Thyroid gland (tissue), 4 donors: ENCODE results near the gene KRT86. TPM values are rescaled to one million over a fixed set of nuclear protein-coding genes. Genes with fewer than 3 reads are reported as not detected.

Source experiments
- DNase-seq, 2 donors: peaks; one replicate each; pipeline ENCODE4 v3.0.0-alpha.2; 2019
- H3K27ac ChIP-seq, 3 donors: fragments of 200-600 bp; sonication (generic); 1 replicate in 2 of 3; 2 replicates in 1 of 3; pipeline ENCODE4 v1.5.1; 2016 to 2019; ENCODE audit warnings: mild to moderate bottlenecking in 1 of 3, moderate library complexity in 1 of 3
- H3K27me3 ChIP-seq: fragments of 200-600 bp; sonication (generic); one replicate; pipeline ENCODE4 v1.5.1; 2019
- H3K36me3 ChIP-seq, 2 donors: fragments of 200-600 bp; sonication (generic); one replicate each; pipeline ENCODE4 v1.5.1; 2016 to 2019
- H3K4me1 ChIP-seq, 2 donors: fragments of 200-600 bp; sonication (generic); one replicate each; pipeline ENCODE4 v1.5.1; 2017 to 2019
- H3K4me3 ChIP-seq, 3 donors: fragments of 200-600 bp; sonication (generic); replicated peaks in 1 of 3; 1 replicate in 2 of 3; 2 replicates in 1 of 3; pipeline ENCODE4 v1.5.1; 2016; ENCODE audit warnings: mild to moderate bottlenecking in 1 of 3
- H3K9me3 ChIP-seq: fragments of 200-600 bp; sonication (generic); one replicate; pipeline ENCODE4 v1.5.1; 2017
- CTCF ChIP-seq, 6 experiments: fragments of 200-600 bp in 3 of 6; fragments of 450-650 bp in 3 of 6; sonication (generic) in 3 of 6; IDR thresholded peaks; one replicate each; pipeline ENCODE4 v1.5.1; 2016 to 2019; ENCODE audit warnings: antibody characterized with exemption in 6 of 6, mild to moderate bottlenecking in 2 of 6, inconsistent platforms in 1 of 6, moderate library complexity in 1 of 6
- POLR2A ChIP-seq, 2 donors: fragments of 450-650 bp; IDR thresholded peaks; one replicate each; pipeline ENCODE4 v1.6.1; 2017; ENCODE audit warnings: antibody characterized with exemption in 2 of 2, mild to moderate bottlenecking in 2 of 2, moderate library complexity in 1 of 2
- whole genome bisulfite sequencing, 2 donors: methylation state at CpG; one replicate each; pipeline ENCODE4 v1.1.5; 2017; 5-methylcytosine and 5-hydroxymethylcytosine counted together
- intact Hi-C: fragments of 100-400 bp; cut with DNase I; formaldehyde crosslinking; loops from one replicate; pipeline ENCODE4 v1.15.1; 2023
- total RNA-seq, 4 donors: library from RNA; depleted of rRNA; stranded (reverse); fragments of >200 nt; gene quantifications; one replicate each; pipeline ENCODE4 v1.2.3, GENCODE V29; 2016

The KRT86 gene
- total RNA-seq, 4 donors from 2014 or later, result 0.13 to 1.1 (median 0.42) TPM

- no peaks in the 10 kb centered on the region for H3K36me3 ChIP-seq
- peaks cover 38 to 55% of the 10 kb centered on the region in 2 donors for H3K4me1 ChIP-seq
- 95 to 97% methylated on average over 4 to 6 of the region's 6 CpGs for WGBS, 2 donors
- peak overlapping the region in 2 of 3 donors; percentile 99 to 100 for H3K27ac ChIP-seq
- no peaks in the 10 kb centered on the region for H3K27me3 ChIP-seq
- H3K9me3 ChIP-seq, result no peaks in the 10 kb centered on the region
- intact Hi-C loops, result no loop called here
- peak in 1 of 2 donors; percentile 3 for DNase-seq
- no peak overlapping the region for H3K4me3 ChIP-seq
- TF ChIP-seq POLR2A (IDR thresholded peaks at IDR 0.05) (no peak), CTCF (IDR thresholded peaks at IDR 0.05) (no peak)
These were observed 45.5 kb upstream of the KRT86 start for GRCh38 chr12:52228931-52229330.

GRCh38 chr12:52229836-52230343, 44.6 kb upstream of the KRT86 start:
- Histone ChIP-seq H3K36me3 (no peaks in the 10 kb centered on the region), H3K9me3 (no peaks in the 10 kb centered on the region), H3K4me3 (no peak overlapping the region), H3K27me3 (no peaks in the 10 kb centered on the region), H3K4me1 (peaks cover 44 to 55% of the 10 kb centered on the region in 2 donors), H3K27ac (peak overlapping the region; percentile 99 to 100 (median 99))
- 85 to 87% methylated on average over 2 of the region's 2 CpGs for WGBS, 2 donors
- TF ChIP-seq POLR2A (IDR thresholded peaks at IDR 0.05) (no peak), CTCF (IDR thresholded peaks at IDR 0.05) (no peak)
- DNase-seq, result peak in 1 of 2 donors; percentile 0
- intact Hi-C loops, result no loop called here

GRCh38 chr12:52230364-52231281, 43.8 kb upstream of the KRT86 start:
- peak overlapping the region; percentile 99 to 100 (median 99) for H3K27ac ChIP-seq
- TF ChIP-seq POLR2A (IDR thresholded peaks at IDR 0.05) (peak in 1 of 2 donors; percentile 76), CTCF (IDR thresholded peaks at IDR 0.05) (peak in 1 of 6 experiments; percentile 13)
- no peaks in the 10 kb centered on the region for H3K27me3 ChIP-seq
- no peaks in the 10 kb centered on the region for H3K9me3 ChIP-seq
- peak; percentile 94 for DNase-seq
- H3K36me3 ChIP-seq, result peaks cover 0 to 6% of the 10 kb centered on the region in 2 donors
- intact Hi-C loops, result no loop called here
- H3K4me1 ChIP-seq, result peaks cover 48 to 55% of the 10 kb centered on the region in 2 donors
- WGBS, 2 donors, result 38 to 39% methylated on average over 8 of the region's 8 CpGs
- H3K4me3 ChIP-seq, result no peak overlapping the region

GRCh38 chr12:52231305-52232202, 42.9 kb upstream of the KRT86 start:
- peak; percentile 61 to 70 for DNase-seq
- Histone ChIP-seq H3K27me3 (no peaks in the 10 kb centered on the region), H3K4me3 (no peak overlapping the region), H3K27ac (peak overlapping the region; percentile 99 to 100 (median 99)), H3K9me3 (no peaks in the 10 kb centered on the region), H3K36me3 (peaks cover under 1 to 7% of the 10 kb centered on the region in 2 donors), H3K4me1 (peaks cover 49 to 55% of the 10 kb centered on the region in 2 donors)
- intact Hi-C loops, result no loop called here
- TF ChIP-seq POLR2A (IDR thresholded peaks at IDR 0.05) (peak in 1 of 2 donors; percentile 27), CTCF (IDR thresholded peaks at IDR 0.05) (no peak)
- WGBS, 2 donors, result 45 to 50% methylated on average over 15 to 16 of the region's 16 CpGs
